GM18502 (cell line): ENCODE measurements around the gene MORN5.
A peak's percentile ranks its signal among the peaks of the same experiment; 100 is the strongest.

ENCODE experiments used
- ATAC-seq: cut with Tn5 transposase; IDR thresholded peaks from one replicate; pipeline ENCODE4 v1.9.1; 2021; ENCODE audit warnings: mild to moderate bottlenecking; ENCODE audit not compliant: unreplicated experiment, poor library complexity

The MORN5 gene

GRCh38 chr9:122209451-122209850 lies 49.7 kb downstream of the MORN5 start:
- ATAC-seq, result no peak

- ATAC-seq, result no peak
Measured at GRCh38 chr9:122212473-122213004, 52.8 kb downstream of the MORN5 start.

DNA sequence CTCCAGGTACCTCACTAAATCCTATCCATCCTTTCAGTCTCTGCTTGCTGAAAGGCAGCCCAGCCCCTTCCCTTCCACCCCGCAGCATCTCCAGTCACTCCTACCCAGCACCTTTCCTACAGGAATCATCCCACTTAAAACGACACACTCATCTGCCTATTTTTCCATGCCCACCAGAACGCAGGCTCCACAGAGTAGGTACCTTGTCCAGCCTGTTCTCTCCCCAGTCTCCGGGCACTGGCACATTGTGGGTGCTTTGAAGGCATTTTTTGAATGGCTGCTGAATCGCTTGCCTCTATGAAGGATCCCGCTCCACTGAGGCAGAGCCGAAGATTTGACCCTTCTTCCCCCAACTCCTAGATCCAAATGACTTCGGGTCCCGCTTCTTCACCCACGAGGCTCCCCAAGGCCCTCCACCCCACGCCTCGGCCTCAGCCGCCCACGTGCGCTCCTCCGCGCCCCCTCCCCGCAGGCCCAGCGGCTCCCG lies 53.4 kb downstream of the MORN5 start:
- ATAC-seq, result peak; percentile 18

- ATAC-seq, result peak; percentile 65
Measured at GRCh38 chr9:122213589-122214413, 54.1 kb downstream of the MORN5 start.

DNA sequence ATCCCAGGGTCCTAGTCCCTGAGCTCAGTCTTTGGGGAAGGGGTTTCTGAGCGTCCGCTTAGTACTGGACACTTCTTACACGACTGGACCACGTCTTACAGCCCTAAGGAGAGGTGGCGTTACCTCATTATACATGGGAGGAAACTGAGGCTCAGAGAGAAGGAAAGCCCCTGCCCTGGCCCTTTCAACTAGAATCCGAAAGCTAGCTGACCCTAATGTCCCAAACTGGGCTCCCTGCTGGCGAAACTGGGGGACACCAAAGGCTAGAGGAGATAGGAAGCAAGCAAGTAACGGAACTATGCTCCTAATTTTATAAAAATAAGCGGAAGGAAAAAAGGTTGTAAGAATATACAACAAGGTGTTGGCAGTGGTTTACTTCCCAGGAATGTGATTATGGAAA lies 54.8 kb downstream of the MORN5 start:
- ATAC-seq, result no peak

GRCh38 chr9:122215663-122216062 lies 56.0 kb downstream of the MORN5 start:
- ATAC-seq, result no peak

GRCh38 chr9:122216138-122216797 lies 56.6 kb downstream of the MORN5 start:
- ATAC-seq, result no peak

- no peak for ATAC-seq
Measured at GRCh38 chr9:122216798-122217418, 57.2 kb downstream of the MORN5 start.

GRCh38 chr9:122217640-122218039 lies 57.9 kb downstream of the MORN5 start:
- no peak for ATAC-seq

- ATAC-seq, result no peak
Measured at GRCh38 chr9:122218071-122218934, 58.6 kb downstream of the MORN5 start.

GRCh38 chr9:122218935-122219855 lies 59.5 kb downstream of the MORN5 start:
- ATAC-seq, result no peak

DNA sequence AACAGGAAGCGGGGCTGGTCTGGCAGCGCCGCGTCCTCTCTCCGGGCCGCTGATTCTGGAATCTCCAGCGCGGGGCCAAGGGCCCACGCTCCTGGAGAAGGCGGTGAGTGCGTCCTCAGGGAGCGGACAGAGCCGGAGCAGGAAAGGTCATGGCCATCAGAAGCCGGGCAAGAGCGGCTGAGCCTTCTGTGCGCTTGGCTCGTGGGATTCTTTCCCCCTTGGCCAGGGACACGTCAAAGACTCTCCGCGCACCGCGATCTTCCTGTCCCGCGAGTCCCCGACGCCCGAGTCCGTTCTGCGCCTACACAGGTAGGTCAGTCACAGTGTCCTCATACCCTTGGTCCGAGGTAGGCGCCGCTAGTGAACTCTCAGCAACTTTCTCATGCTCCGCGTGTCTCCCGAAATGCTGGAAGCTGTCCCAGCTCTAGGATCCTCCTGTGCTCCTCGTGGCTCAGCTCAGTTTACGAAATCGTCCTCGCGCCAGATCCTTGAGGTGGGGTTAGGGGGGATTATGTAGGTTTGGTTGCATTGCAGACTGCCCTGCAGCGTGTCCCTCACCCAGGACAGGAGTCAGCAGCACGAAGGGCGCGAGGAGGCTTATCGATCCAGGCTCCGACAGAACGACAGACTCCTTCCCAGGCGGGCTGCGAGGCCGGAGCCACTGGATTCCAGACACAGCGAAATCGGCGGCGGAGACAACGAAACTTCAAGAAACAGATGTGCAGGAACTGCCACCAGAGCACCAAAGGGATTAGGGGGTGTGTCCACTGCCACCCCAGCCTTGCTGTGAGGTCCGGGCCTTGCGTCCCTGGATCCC lies 60.4 kb downstream of the MORN5 start:
- ATAC-seq, result no peak

GRCh38 chr9:122220673-122221182 lies 61.0 kb downstream of the MORN5 start:
- ATAC-seq, result no peak

GRCh38 chr9:122221183-122221811 lies 61.6 kb downstream of the MORN5 start:
- ATAC-seq, result no peak

DNA sequence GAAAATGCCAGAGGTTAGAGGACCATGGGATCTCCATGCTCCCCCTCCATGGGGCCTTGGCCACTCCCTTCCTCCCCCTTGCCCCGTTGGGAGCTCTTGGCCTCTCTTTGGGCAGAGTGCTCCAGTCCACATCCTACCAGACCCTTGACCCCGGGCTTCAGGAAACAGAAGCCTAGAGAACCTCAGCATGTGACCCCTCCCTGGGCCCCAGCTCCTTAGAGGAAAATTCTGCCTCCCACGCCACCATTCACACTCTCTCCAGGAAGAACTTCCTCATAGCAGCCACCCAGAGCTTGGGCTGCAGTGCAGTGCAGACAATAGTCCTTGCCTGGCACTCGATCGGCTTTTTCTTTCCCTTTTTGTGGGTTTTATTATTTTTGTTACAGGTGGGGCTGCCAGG lies 63.1 kb downstream of the MORN5 start:
- no peak for ATAC-seq

- no peak for ATAC-seq
Measured at GRCh38 chr9:122223435-122223834, 63.7 kb downstream of the MORN5 start.

GRCh38 chr9:122225312-122226141 lies 65.8 kb downstream of the MORN5 start:
- no peak for ATAC-seq
